ENCODE data around the gene SLC22A17.

DNA sequence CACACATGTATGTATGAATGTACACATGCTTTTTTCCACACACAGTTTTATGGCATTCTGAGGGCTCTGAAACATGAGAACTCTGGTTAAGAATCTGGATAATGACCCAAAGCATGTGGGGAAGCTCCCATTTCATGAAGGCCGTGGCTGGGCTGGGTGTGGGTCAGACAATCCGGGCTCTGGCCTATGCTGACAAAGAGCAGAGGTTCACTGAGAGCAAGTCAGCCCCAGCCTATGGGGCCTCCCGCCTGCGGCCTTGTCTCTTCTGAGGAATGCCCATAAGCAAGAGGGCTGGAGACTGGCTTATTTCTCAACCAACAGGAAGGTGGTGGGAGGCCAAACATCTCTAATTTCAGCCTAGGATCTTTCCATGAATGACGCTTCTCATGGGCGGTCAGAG, 46.9 kb upstream of the SLC22A17 start:
- TF ChIP-seq, protein P1, sequence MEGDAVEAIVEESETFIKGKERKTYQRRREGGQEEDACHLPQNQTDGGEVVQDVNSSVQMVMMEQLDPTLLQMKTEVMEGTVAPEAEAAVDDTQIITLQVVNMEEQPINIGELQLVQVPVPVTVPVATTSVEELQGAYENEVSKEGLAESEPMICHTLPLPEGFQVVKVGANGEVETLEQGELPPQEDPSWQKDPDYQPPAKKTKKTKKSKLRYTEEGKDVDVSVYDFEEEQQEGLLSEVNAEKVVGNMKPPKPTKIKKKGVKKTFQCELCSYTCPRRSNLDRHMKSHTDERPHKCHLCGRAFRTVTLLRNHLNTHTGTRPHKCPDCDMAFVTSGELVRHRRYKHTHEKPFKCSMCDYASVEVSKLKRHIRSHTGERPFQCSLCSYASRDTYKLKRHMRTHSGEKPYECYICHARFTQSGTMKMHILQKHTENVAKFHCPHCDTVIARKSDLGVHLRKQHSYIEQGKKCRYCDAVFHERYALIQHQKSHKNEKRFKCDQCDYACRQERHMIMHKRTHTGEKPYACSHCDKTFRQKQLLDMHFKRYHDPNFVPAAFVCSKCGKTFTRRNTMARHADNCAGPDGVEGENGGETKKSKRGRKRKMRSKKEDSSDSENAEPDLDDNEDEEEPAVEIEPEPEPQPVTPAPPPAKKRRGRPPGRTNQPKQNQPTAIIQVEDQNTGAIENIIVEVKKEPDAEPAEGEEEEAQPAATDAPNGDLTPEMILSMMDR (IDR thresholded peaks at IDR 0.05), result no peak
- TF ChIP-seq POLR2A (IDR thresholded peaks at IDR 0.05), result no peak
